Muscle layer of colon (tissue), 2 donors: ENCODE measurements around the gene CSK.

Experiments
- H3K27ac ChIP-seq: one replicate; pipeline ENCODE4 v1.7.0; 2013; ENCODE audit warnings: low read depth, mild to moderate bottlenecking, low read length, moderate library complexity
- H3K27me3 ChIP-seq, 2 donors: one replicate each; pipeline ENCODE4 v1.7.0; 2013; ENCODE audit warnings: low read length in 2 of 2, mild to moderate bottlenecking in 2 of 2; ENCODE audit not compliant: insufficient read depth in 2 of 2, control insufficient read depth in 1 of 2
- H3K36me3 ChIP-seq: one replicate; pipeline ENCODE4 v1.7.0; 2013; ENCODE audit warnings: mild to moderate bottlenecking, low read length; ENCODE audit not compliant: insufficient read depth
- H3K4me1 ChIP-seq: one replicate; pipeline ENCODE4 v1.7.0; 2013; ENCODE audit warnings: mild to moderate bottlenecking, low read length; ENCODE audit not compliant: insufficient read depth
- H3K4me3 ChIP-seq, 2 donors: one replicate each; pipeline ENCODE4 v1.7.0; 2013; ENCODE audit warnings: low read length in 2 of 2, low read depth in 1 of 2, mild to moderate bottlenecking in 1 of 2, moderate library complexity in 1 of 2
- H3K9ac ChIP-seq: one replicate; pipeline ENCODE4 v1.7.0; 2013; ENCODE audit warnings: low read length
- H3K9me3 ChIP-seq: one replicate; pipeline ENCODE4 v1.7.0; 2013; ENCODE audit warnings: mild to moderate bottlenecking, low read length
- donor health status: abdominal sarcoma.
- donor health status: Adenocarcinoma of cecum.

CSK gene

GRCh38 chr15:74799255-74799855 lies 17.5 kb downstream of the CSK start:
- peaks cover 18% of the 10 kb centered on the region for H3K36me3 ChIP-seq
- no peak overlapping the region for H3K9ac ChIP-seq
- H3K9me3 ChIP-seq = no peaks in the 10 kb centered on the region
- H3K4me3 ChIP-seq = no peak overlapping the region
- peaks cover 11% of the 10 kb centered on the region for H3K4me1 ChIP-seq
- H3K27me3 ChIP-seq = no peaks in the 10 kb centered on the region
- H3K27ac ChIP-seq = no peak overlapping the region

- Histone ChIP-seq H3K4me3 (no peak overlapping the region), H3K9me3 (no peaks in the 10 kb centered on the region), H3K27ac (no peak overlapping the region), H3K36me3 (peaks cover 18% of the 10 kb centered on the region), H3K9ac (no peak overlapping the region), H3K27me3 (no peaks in the 10 kb centered on the region), H3K4me1 (peaks cover 11% of the 10 kb centered on the region)
Observed at GRCh38 chr15:74799856-74800558, 18.1 kb downstream of the CSK start.

- peaks cover 11% of the 10 kb centered on the region for H3K4me1 ChIP-seq
- H3K27ac ChIP-seq = no peak overlapping the region
- H3K9me3 ChIP-seq = no peaks in the 10 kb centered on the region
- H3K9ac ChIP-seq = no peak overlapping the region
- H3K36me3 ChIP-seq = peaks cover 18% of the 10 kb centered on the region
- H3K27me3 ChIP-seq = no peaks in the 10 kb centered on the region
- H3K4me3 ChIP-seq = no peak overlapping the region
Observed at GRCh38 chr15:74800559-74801094, 18.7 kb downstream of the CSK start.

- Histone ChIP-seq H3K9me3 (no peaks in the 10 kb centered on the region), H3K27ac (no peak overlapping the region), H3K4me1 (peaks cover 11% of the 10 kb centered on the region), H3K36me3 (peaks cover 18% of the 10 kb centered on the region), H3K9ac (no peak overlapping the region), H3K27me3 (no peaks in the 10 kb centered on the region), H3K4me3 (no peak overlapping the region)
Observed at GRCh38 chr15:74801311-74801997, 19.6 kb downstream of the CSK start.

GRCh38 chr15:74802290-74802689 lies 20.4 kb downstream of the CSK start:
- no peak overlapping the region for H3K9ac ChIP-seq
- H3K27me3 ChIP-seq = no peaks in the 10 kb centered on the region
- H3K4me1 ChIP-seq = peaks cover 11% of the 10 kb centered on the region
- no peaks in the 10 kb centered on the region for H3K9me3 ChIP-seq
- no peak overlapping the region for H3K4me3 ChIP-seq
- no peak overlapping the region for H3K27ac ChIP-seq
- H3K36me3 ChIP-seq = peaks cover 18% of the 10 kb centered on the region

GRCh38 chr15:74802862-74803447 lies 21.1 kb downstream of the CSK start:
- Histone ChIP-seq H3K9me3 (no peaks in the 10 kb centered on the region), H3K27me3 (no peaks in the 10 kb centered on the region), H3K36me3 (peaks cover 18% of the 10 kb centered on the region), H3K27ac (no peak overlapping the region), H3K4me3 (no peak overlapping the region), H3K4me1 (peaks cover 11% of the 10 kb centered on the region), H3K9ac (no peak overlapping the region)

- H3K4me3 ChIP-seq = no peak overlapping the region
- H3K27me3 ChIP-seq = no peaks in the 10 kb centered on the region
- H3K9ac ChIP-seq = no peak overlapping the region
- H3K36me3 ChIP-seq = peaks cover 9% of the 10 kb centered on the region
- H3K27ac ChIP-seq = no peak overlapping the region
- H3K4me1 ChIP-seq = peaks cover 6% of the 10 kb centered on the region
- no peaks in the 10 kb centered on the region for H3K9me3 ChIP-seq
Observed at GRCh38 chr15:74804935-74805334, 23.1 kb downstream of the CSK start.

- Histone ChIP-seq H3K36me3 (no peaks in the 10 kb centered on the region), H3K4me3 (no peak overlapping the region), H3K27me3 (no peaks in the 10 kb centered on the region), H3K27ac (no peak overlapping the region), H3K9ac (no peak overlapping the region), H3K4me1 (no peaks in the 10 kb centered on the region), H3K9me3 (no peaks in the 10 kb centered on the region)
Observed at GRCh38 chr15:74807282-74807681, 25.4 kb downstream of the CSK start.

- Histone ChIP-seq H3K27me3 (no peaks in the 10 kb centered on the region), H3K4me3 (no peak overlapping the region), H3K9ac (no peak overlapping the region), H3K27ac (no peak overlapping the region), H3K9me3 (no peaks in the 10 kb centered on the region), H3K4me1 (no peaks in the 10 kb centered on the region), H3K36me3 (no peaks in the 10 kb centered on the region)
Observed at GRCh38 chr15:74808078-74808839, 26.4 kb downstream of the CSK start.

GRCh38 chr15:74808840-74809229 lies 27.0 kb downstream of the CSK start:
- Histone ChIP-seq H3K4me3 (no peak overlapping the region), H3K9ac (no peak overlapping the region), H3K27me3 (no peaks in the 10 kb centered on the region), H3K4me1 (no peaks in the 10 kb centered on the region), H3K9me3 (no peaks in the 10 kb centered on the region), H3K27ac (no peak overlapping the region), H3K36me3 (no peaks in the 10 kb centered on the region)

- no peaks in the 10 kb centered on the region for H3K27me3 ChIP-seq
- no peak overlapping the region for H3K27ac ChIP-seq
- H3K4me3 ChIP-seq = no peak overlapping the region
- no peak overlapping the region for H3K9ac ChIP-seq
- no peaks in the 10 kb centered on the region for H3K4me1 ChIP-seq
- no peaks in the 10 kb centered on the region for H3K9me3 ChIP-seq
- H3K36me3 ChIP-seq = no peaks in the 10 kb centered on the region
Observed at GRCh38 chr15:74809242-74809641, 27.4 kb downstream of the CSK start.
